GM23338 (cell line): ENCODE results near the gene MAFF. TPM values are rescaled to one million over a fixed set of nuclear protein-coding genes. Genes with fewer than 3 reads are reported as not detected.
A peak's percentile ranks its signal among the peaks of the same experiment; 100 is the strongest.

Source experiments
- ATAC-seq: fragments of 200-7000 bp; cut with Tn5 transposase; 3 replicates; pipeline ENCODE4 v1.9.1; 2020
- DNase-seq: peaks from one replicate; pipeline ENCODE4 v3.0.0-alpha.2; 2015; ENCODE audit warnings: low spot score
- H2AFZ ChIP-seq: fragments of 200-600 bp; sonication (generic); 2 replicates; pipeline ENCODE4 v1.8.0; 2016; ENCODE audit warnings: antibody characterized with exemption, mild to moderate bottlenecking, moderate library complexity
- H3F3A ChIP-seq: fragments of 200-600 bp; sonication (generic); replicated peaks from 2 replicates; pipeline ENCODE4 v1.8.0; 2017; ENCODE audit warnings: antibody characterized with exemption, mixed run types, low read depth
- H3K27ac ChIP-seq: fragments of 200-600 bp; sonication (generic); 2 replicates; pipeline ENCODE4 v1.6.1; 2016; ENCODE audit warnings: low read depth
- H3K27me3 ChIP-seq: fragments of 200-600 bp; sonication (generic); 2 replicates; pipeline ENCODE4 v1.8.0; 2016; ENCODE audit warnings: mild to moderate bottlenecking, mixed run types, moderate library complexity; ENCODE audit not compliant: insufficient read depth
- H3K36me3 ChIP-seq: fragments of 200-600 bp; sonication (generic); 2 replicates; pipeline ENCODE4 v1.8.0; 2016; ENCODE audit warnings: mild to moderate bottlenecking; ENCODE audit not compliant: insufficient read depth
- H3K4me1 ChIP-seq: fragments of 200-600 bp; sonication (generic); 2 replicates; pipeline ENCODE4 v1.8.0; 2016; ENCODE audit warnings: mild to moderate bottlenecking, moderate library complexity; ENCODE audit not compliant: insufficient read depth
- H3K4me2 ChIP-seq: fragments of 200-600 bp; sonication (generic); 2 replicates; pipeline ENCODE4 v1.7.1; 2017; ENCODE audit warnings: mixed run types
- H3K4me3 ChIP-seq: fragments of 200-600 bp; sonication (generic); 2 replicates; pipeline ENCODE4 v1.6.1; 2016; ENCODE audit warnings: mixed run types
- H3K79me2 ChIP-seq: fragments of 200-600 bp; sonication (generic); replicated peaks from 2 replicates; pipeline ENCODE4 v1.8.0; 2017; ENCODE audit warnings: mild to moderate bottlenecking; ENCODE audit not compliant: insufficient read depth
- H3K9me2 ChIP-seq: fragments of 200-600 bp; sonication (generic); 2 replicates; pipeline ENCODE4 v1.8.0; 2017; ENCODE audit not compliant: insufficient read depth
- H4K20me1 ChIP-seq: fragments of 200-600 bp; sonication (generic); replicated peaks from 2 replicates; pipeline ENCODE4 v1.8.0; 2017; ENCODE audit warnings: mild to moderate bottlenecking; ENCODE audit not compliant: insufficient read depth
- H3K27ac Mint-ChIP-seq: 2 replicates; pipeline ENCODE4 v1.8.0; 2020; ENCODE audit warnings: inconsistent platforms, mild to moderate bottlenecking, moderate library complexity, mixed read lengths
- H3K27me3 Mint-ChIP-seq: 3 replicates; pipeline ENCODE4 v1.8.0; 2022; ENCODE audit warnings: low read depth, mild to moderate bottlenecking, moderate library complexity, mixed read lengths, inconsistent platforms; ENCODE audit not compliant: insufficient read depth, poor library complexity
- H3K36me3 Mint-ChIP-seq: 3 replicates; pipeline ENCODE4 v1.8.0; 2021; ENCODE audit warnings: low read depth, mild to moderate bottlenecking, inconsistent platforms, moderate library complexity, mixed read lengths
- H3K4me1 Mint-ChIP-seq: 3 replicates; pipeline ENCODE4 v1.8.0; 2020; ENCODE audit warnings: mild to moderate bottlenecking, inconsistent platforms, mixed read lengths
- H3K4me3 Mint-ChIP-seq: 3 replicates; pipeline ENCODE4 v1.8.0; 2021; ENCODE audit warnings: moderate library complexity, mild to moderate bottlenecking, inconsistent platforms, mixed read lengths
- H3K9me3 Mint-ChIP-seq: 3 replicates; pipeline ENCODE4 v1.8.0; 2020; ENCODE audit warnings: moderate library complexity, mild to moderate bottlenecking, inconsistent platforms, mixed read lengths
- CREB1 ChIP-seq: fragments of 250-450 bp; sonication (Bioruptor Pico); IDR thresholded peaks from 2 replicates; pipeline ENCODE4 v1.5.0; 2020; ENCODE audit warnings: low read depth, mild to moderate bottlenecking, moderate library complexity
- EZH2 ChIP-seq: fragments of 200-600 bp; sonication (generic); IDR thresholded peaks from one replicate; pipeline ENCODE4 v1.8.0; 2017; ENCODE audit warnings: antibody characterized with exemption, mild to moderate bottlenecking, low read depth; ENCODE audit not compliant: unreplicated experiment
- EZH2phosphoT487 ChIP-seq: fragments of 200-600 bp; sonication (generic); IDR thresholded peaks from one replicate; pipeline ENCODE4 v1.8.1; 2018; ENCODE audit warnings: antibody characterized with exemption; ENCODE audit not compliant: unreplicated experiment
- JUNB ChIP-seq: IDR thresholded peaks from one replicate; pipeline ENCODE4 v1.6.1; 2016; ENCODE audit warnings: antibody characterized with exemption; ENCODE audit not compliant: unreplicated experiment
- NANOG ChIP-seq: IDR thresholded peaks from 2 replicates; pipeline ENCODE4 v1.6.1; 2016; ENCODE audit warnings: antibody characterized with exemption, borderline replicate concordance
- POLR2AphosphoS5 ChIP-seq: IDR thresholded peaks from 2 replicates; pipeline ENCODE4 v1.6.1; 2016; ENCODE audit warnings: antibody characterized with exemption, low read depth
- STAT1 ChIP-seq: IDR thresholded peaks from one replicate; pipeline ENCODE4 v1.6.1; 2016; ENCODE audit warnings: antibody characterized with exemption; ENCODE audit not compliant: unreplicated experiment
- ZNF114 ChIP-seq: fragments of 250-450 bp; sonication (Bioruptor Pico); IDR thresholded peaks from 2 replicates; pipeline ENCODE4 v1.5.0; 2020; ENCODE audit warnings: mild to moderate bottlenecking, moderate library complexity
- ZNF331 ChIP-seq: fragments of 250-450 bp; sonication (Bioruptor Pico); IDR thresholded peaks from 2 replicates; pipeline ENCODE4 v1.5.0; 2020; ENCODE audit warnings: low read depth, mild to moderate bottlenecking, moderate library complexity
- polyA plus RNA-seq: library from polyadenylated mRNA; unstranded; fragments of >200 nt; fragmentation: Nextera tagmentation; extraction: Ambion mirVana; gene quantifications from 2 replicates; pipeline ENCODE4 v1.2.1, GENCODE V29; 2016
- total RNA-seq: library from RNA; depleted of rRNA; stranded (reverse); fragments of >200 nt; shearing (Covaris generic); gene quantifications from 2 replicates; pipeline ENCODE4 v1.2.3, GENCODE V29; 2014
- TF ChIP-seq, protein P1 (sequence below): fragments of 250-450 bp; sonication (Bioruptor Pico); IDR thresholded peaks from 2 replicates; pipeline ENCODE4 v1.5.0; 2020; ENCODE audit warnings: mild to moderate bottlenecking, moderate library complexity
- TF ChIP-seq, protein P2 (sequence below): IDR thresholded peaks from 2 replicates; pipeline ENCODE4 v1.6.1; 2016; ENCODE audit warnings: antibody characterized with exemption
- TF ChIP-seq, protein P3 (sequence below): IDR thresholded peaks from one replicate; pipeline ENCODE4 v1.6.1; 2018; ENCODE audit warnings: antibody characterized with exemption; ENCODE audit not compliant: unreplicated experiment
- TF ChIP-seq, protein P4 (sequence below), 2 experiments: fragments of 200-600 bp in 1 of 2; sonication (generic) in 1 of 2; conservative IDR thresholded peaks; 2 replicates each; pipeline versions ENCODE4 v1.5.1 to v1.6.1; 2016 to 2017; ENCODE audit warnings: antibody characterized with exemption in 2 of 2, low read depth in 2 of 2, mild to moderate bottlenecking in 2 of 2, moderate library complexity in 1 of 2

The MAFF gene
- total and polyA plus RNA-seq, 2 experiments from 2014 or later = 2.2 to 8.9 TPM

DNA sequence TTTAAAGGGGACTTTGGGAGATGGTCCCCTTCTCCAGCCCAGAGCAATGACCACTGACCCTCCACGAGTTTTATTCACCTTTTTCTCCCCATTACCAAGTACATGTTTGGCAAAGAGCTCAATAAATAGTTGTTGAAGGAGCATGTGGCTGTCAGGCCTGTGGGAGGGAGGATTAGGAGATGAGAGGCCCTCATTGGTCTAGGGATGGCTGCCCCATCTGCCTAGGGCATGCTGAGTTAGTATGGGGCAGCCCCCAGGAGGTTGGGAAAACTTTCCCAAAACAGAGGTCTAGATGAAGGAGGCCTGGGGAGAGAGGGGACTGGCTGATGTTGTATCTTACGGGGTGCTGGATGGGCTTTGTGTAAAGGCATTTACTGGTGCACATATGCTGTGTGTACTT lies 10.6 kb downstream of the MAFF start:
- no peaks in the 10 kb centered on the region for H3K36me3 ChIP-seq
- no peak overlapping the region for H3K27ac ChIP-seq
- 0 out of 2 replicates have a peak, but pooled peaks cover 11% of the 10 kb centered on the region for H3F3A ChIP-seq
- Mint-ChIP-seq H3K27me3 (peaks cover 24% of the 10 kb centered on the region), H3K4me3 (no peak overlapping the region), H3K9me3 (peaks cover 3% of the 10 kb centered on the region; the same call in 1 of the 3 replicates), H3K36me3 (peaks cover 5% of the 10 kb centered on the region), H3K27ac (no peak overlapping the region), H3K4me1 (peaks cover 16% of the 10 kb centered on the region)
- TF ChIP-seq, protein P1, sequence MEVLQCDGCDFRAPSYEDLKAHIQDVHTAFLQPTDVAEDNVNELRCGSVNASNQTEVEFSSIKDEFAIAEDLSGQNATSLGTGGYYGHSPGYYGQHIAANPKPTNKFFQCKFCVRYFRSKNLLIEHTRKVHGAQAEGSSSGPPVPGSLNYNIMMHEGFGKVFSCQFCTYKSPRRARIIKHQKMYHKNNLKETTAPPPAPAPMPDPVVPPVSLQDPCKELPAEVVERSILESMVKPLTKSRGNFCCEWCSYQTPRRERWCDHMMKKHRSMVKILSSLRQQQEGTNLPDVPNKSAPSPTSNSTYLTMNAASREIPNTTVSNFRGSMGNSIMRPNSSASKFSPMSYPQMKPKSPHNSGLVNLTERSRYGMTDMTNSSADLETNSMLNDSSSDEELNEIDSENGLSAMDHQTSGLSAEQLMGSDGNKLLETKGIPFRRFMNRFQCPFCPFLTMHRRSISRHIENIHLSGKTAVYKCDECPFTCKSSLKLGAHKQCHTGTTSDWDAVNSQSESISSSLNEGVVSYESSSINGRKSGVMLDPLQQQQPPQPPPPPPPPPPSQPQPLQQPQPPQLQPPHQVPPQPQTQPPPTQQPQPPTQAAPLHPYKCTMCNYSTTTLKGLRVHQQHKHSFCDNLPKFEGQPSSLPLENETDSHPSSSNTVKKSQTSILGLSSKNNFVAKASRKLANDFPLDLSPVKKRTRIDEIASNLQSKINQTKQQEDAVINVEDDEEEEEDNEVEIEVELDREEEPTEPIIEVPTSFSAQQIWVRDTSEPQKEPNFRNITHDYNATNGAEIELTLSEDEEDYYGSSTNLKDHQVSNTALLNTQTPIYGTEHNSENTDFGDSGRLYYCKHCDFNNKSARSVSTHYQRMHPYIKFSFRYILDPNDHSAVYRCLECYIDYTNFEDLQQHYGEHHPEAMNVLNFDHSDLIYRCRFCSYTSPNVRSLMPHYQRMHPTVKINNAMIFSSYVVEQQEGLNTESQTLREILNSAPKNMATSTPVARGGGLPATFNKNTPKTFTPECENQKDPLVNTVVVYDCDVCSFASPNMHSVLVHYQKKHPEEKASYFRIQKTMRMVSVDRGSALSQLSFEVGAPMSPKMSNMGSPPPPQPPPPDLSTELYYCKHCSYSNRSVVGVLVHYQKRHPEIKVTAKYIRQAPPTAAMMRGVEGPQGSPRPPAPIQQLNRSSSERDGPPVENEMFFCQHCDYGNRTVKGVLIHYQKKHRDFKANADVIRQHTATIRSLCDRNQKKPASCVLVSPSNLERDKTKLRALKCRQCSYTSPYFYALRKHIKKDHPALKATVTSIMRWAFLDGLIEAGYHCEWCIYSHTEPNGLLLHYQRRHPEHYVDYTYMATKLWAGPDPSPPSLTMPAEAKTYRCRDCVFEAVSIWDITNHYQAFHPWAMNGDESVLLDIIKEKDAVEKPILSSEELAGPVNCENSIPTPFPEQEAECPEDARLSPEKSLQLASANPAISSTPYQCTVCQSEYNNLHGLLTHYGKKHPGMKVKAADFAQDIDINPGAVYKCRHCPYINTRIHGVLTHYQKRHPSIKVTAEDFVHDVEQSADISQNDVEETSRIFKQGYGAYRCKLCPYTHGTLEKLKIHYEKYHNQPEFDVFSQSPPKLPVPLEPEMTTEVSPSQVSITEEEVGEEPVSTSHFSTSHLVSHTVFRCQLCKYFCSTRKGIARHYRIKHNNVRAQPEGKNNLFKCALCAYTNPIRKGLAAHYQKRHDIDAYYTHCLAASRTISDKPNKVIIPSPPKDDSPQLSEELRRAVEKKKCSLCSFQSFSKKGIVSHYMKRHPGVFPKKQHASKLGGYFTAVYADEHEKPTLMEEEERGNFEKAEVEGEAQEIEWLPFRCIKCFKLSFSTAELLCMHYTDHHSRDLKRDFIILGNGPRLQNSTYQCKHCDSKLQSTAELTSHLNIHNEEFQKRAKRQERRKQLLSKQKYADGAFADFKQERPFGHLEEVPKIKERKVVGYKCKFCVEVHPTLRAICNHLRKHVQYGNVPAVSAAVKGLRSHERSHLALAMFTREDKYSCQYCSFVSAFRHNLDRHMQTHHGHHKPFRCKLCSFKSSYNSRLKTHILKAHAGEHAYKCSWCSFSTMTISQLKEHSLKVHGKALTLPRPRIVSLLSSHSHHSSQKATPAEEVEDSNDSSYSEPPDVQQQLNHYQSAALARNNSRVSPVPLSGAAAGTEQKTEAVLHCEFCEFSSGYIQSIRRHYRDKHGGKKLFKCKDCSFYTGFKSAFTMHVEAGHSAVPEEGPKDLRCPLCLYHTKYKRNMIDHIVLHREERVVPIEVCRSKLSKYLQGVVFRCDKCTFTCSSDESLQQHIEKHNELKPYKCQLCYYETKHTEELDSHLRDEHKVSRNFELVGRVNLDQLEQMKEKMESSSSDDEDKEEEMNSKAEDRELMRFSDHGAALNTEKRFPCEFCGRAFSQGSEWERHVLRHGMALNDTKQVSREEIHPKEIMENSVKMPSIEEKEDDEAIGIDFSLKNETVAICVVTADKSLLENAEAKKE (CRISPR knock-in tag) = no peak
- TF ChIP-seq STAT1 = no peak
- TF ChIP-seq, protein P2, sequence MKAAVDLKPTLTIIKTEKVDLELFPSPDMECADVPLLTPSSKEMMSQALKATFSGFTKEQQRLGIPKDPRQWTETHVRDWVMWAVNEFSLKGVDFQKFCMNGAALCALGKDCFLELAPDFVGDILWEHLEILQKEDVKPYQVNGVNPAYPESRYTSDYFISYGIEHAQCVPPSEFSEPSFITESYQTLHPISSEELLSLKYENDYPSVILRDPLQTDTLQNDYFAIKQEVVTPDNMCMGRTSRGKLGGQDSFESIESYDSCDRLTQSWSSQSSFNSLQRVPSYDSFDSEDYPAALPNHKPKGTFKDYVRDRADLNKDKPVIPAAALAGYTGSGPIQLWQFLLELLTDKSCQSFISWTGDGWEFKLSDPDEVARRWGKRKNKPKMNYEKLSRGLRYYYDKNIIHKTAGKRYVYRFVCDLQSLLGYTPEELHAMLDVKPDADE = no peak
- TF ChIP-seq, protein P3, sequence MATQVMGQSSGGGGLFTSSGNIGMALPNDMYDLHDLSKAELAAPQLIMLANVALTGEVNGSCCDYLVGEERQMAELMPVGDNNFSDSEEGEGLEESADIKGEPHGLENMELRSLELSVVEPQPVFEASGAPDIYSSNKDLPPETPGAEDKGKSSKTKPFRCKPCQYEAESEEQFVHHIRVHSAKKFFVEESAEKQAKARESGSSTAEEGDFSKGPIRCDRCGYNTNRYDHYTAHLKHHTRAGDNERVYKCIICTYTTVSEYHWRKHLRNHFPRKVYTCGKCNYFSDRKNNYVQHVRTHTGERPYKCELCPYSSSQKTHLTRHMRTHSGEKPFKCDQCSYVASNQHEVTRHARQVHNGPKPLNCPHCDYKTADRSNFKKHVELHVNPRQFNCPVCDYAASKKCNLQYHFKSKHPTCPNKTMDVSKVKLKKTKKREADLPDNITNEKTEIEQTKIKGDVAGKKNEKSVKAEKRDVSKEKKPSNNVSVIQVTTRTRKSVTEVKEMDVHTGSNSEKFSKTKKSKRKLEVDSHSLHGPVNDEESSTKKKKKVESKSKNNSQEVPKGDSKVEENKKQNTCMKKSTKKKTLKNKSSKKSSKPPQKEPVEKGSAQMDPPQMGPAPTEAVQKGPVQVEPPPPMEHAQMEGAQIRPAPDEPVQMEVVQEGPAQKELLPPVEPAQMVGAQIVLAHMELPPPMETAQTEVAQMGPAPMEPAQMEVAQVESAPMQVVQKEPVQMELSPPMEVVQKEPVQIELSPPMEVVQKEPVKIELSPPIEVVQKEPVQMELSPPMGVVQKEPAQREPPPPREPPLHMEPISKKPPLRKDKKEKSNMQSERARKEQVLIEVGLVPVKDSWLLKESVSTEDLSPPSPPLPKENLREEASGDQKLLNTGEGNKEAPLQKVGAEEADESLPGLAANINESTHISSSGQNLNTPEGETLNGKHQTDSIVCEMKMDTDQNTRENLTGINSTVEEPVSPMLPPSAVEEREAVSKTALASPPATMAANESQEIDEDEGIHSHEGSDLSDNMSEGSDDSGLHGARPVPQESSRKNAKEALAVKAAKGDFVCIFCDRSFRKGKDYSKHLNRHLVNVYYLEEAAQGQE = no peak
- TF ChIP-seq POLR2AphosphoS5 = no peak
- TF ChIP-seq JUNB = no peak
- no peak for TF ChIP-seq NANOG
- TF ChIP-seq ZNF331 (CRISPR knock-in tag) = no peak
- no peak for TF ChIP-seq ZNF114 (CRISPR knock-in tag)
- no peak for TF ChIP-seq EZH2phosphoT487
- no peak for TF ChIP-seq EZH2
- TF ChIP-seq, protein P4, sequence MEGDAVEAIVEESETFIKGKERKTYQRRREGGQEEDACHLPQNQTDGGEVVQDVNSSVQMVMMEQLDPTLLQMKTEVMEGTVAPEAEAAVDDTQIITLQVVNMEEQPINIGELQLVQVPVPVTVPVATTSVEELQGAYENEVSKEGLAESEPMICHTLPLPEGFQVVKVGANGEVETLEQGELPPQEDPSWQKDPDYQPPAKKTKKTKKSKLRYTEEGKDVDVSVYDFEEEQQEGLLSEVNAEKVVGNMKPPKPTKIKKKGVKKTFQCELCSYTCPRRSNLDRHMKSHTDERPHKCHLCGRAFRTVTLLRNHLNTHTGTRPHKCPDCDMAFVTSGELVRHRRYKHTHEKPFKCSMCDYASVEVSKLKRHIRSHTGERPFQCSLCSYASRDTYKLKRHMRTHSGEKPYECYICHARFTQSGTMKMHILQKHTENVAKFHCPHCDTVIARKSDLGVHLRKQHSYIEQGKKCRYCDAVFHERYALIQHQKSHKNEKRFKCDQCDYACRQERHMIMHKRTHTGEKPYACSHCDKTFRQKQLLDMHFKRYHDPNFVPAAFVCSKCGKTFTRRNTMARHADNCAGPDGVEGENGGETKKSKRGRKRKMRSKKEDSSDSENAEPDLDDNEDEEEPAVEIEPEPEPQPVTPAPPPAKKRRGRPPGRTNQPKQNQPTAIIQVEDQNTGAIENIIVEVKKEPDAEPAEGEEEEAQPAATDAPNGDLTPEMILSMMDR (conservative IDR thresholded peaks at IDR 0.05; ENCODE audit: low read depth in 2 of 2) = no peak
- no peak for TF ChIP-seq CREB1 (CRISPR knock-in tag)
- H3K4me1 ChIP-seq = peaks cover 7% of the 10 kb centered on the region; the same call in 1 of the 2 replicates
- H3K4me2 ChIP-seq = no peak overlapping the region
- no peaks in the 10 kb centered on the region for H3K79me2 ChIP-seq
- no peak overlapping the region for H2AFZ ChIP-seq
- peaks cover 22% of the 10 kb centered on the region for H3K27me3 ChIP-seq
- peak; percentile 3; the same call in 1 of the 3 replicates for ATAC-seq
- no peak for DNase-seq
- H3K4me3 ChIP-seq = no peak overlapping the region
- H3K9me2 ChIP-seq = no peaks in the 10 kb centered on the region
- H4K20me1 ChIP-seq = peaks cover 7% of the 10 kb centered on the region; the same call in 1 of the 2 replicates
